TTC549 (cell line): ENCODE measurements around the gene SLC6A5.

Experiments used
- FAIRE-seq: peaks from 2 replicates; lab custom pipeline; 2012; peaks lifted over from hg19 to GRCh38; lab: Jason Lieb, UNC

The SLC6A5 gene

DNA sequence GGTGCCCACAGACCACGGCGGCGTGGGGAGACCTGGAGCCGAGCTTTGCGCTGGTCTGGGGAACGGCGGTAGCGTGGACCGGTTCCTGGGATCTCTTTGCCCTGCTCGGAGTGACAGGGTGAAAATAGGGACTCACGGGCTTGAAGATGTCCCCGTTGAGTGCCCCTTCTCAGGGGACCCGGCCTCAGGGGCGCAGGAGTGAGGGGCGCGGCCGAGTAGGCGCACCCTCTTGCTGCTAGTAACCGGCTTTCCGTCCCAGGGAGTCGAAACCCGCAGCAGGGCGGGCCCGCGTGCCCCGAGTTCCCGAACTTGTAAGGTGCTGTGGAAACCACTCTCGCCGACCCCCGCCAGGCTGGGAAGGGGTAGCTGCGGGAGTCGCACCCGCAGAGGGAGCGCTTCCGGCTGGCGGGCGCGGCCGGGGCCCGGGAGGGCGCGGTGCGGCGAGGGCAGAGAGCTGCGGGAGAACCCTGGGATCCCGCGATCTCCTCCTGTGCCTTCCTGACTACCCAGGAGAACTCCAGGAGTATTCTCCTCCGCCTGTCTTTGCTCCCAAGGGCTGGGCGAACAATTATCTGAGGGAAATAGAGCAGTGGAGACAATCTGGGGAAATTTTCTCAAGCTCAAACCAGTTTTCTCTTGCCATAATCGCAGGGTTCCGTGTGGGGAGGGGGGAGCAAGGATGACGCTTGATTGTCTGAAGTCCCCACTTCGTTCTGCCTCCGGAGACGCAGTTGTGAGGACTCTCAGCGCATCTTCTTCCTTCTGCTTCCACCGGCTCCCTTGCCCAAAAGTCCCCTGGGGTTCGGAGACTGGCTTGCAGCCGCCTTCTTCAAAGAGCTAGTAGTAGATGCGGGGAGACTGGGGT, 70.6 kb downstream of the SLC6A5 start:
- no peak for FAIRE-seq

GRCh38 chr11:20670932-20671403, 71.6 kb downstream of the SLC6A5 start:
- no peak for FAIRE-seq

GRCh38 chr11:20671856-20672546, 72.6 kb downstream of the SLC6A5 start:
- FAIRE-seq: no peak

DNA sequence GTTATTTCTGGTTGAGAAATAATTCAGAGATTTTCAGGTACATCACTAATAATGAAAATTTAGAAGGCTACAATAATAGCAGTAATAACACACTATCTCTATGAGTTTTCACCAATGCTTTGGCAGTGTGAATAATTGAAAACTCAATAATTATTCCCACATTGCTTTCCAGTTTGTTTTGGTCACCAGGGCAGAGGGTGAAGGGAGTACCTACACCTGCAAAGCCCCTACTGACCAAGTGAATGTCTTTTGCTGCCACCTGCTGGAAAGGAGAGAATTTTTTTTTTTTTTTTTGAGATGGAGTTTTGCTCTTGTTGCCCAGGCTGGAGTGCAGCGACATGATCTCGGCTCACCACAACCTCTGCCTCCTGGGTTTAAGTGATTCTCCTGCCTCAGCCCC, 73.2 kb downstream of the SLC6A5 start:
- FAIRE-seq: no peak

DNA sequence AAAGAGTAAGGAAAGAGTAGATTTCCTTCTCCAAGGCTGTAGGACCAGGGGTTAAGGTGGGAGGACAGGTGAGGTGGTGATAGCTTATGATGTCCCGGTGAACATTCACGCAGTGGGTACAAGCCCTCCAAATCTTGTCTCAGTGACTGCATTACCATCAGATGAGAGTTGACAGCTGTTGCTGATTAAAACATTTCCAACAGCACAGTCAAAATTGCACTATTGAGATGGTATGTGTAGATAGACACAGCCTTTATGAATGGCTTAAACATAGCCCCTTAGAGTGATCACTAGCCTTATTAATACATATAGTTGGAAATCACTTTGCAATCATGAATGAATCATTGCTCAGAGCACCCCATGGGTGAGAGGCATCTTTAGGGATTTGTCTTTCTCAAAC, 77.2 kb downstream of the SLC6A5 start:
- no peak for FAIRE-seq

DNA sequence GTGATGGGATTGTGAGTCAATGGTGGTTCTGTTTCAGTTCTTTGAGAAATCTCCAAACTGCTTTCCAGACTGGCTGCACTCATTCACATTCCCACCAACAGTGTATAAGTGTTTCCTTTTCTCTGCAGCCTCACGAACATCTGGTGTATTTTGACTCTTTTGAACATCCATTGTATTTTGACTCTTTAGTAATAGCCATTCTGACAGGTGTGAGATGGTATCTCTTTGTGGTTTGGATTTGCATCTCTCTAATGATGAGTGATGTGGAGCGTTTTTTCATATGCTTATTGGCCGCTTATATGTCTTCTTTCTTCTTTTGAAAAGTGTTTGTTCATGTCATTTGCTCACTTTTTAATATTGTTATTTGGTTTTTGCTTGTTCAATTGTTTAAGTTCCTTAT, 89.4 kb downstream of the SLC6A5 start:
- FAIRE-seq: no peak

DNA sequence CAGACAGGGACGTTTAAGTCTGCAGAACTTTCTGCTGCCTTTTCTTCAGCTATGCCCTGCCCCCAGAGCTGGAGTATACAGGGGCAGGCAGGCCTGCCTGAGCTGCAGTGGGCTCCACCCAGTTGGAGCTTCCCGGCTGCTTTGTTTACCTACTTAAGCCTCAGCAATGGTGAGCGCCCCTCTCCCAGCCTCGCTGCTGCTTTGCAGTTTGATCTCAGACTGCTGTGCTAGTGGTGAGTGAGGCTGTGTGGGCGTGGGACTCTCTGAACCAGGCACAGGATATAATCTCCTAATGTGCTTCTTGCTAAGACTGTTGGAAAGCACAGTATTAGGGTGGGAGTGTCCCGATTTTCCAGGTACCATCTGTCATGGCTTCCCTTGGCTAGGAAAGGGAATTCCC, 108.5 kb downstream of the SLC6A5 start:
- FAIRE-seq: no peak
